ENCODE data around the gene KCNJ10.
"Not testable (repeated sequence)": the region's sequence is repeated elsewhere in the genome, so short reads cannot be mapped to it uniquely, and the experiment has no call there.

The KCNJ10 gene

GRCh38 chr1:160061369-160062229, 8.4 kb downstream of the KCNJ10 start:
- DNase-seq (ENCODE audit: low spot score), result no peak

- no peak for DNase-seq (ENCODE audit: low spot score)
Observed at GRCh38 chr1:160058087-160058486, 11.9 kb downstream of the KCNJ10 start.

GRCh38 chr1:160056648-160057169, 13.3 kb downstream of the KCNJ10 start:
- no peak for DNase-seq (ENCODE audit: low spot score)

GRCh38 chr1:160053548-160054365, 16.2 kb downstream of the KCNJ10 start:
- DNase-seq (ENCODE audit: low spot score), result no peak

- no peak for DNase-seq (ENCODE audit: low spot score)
Observed at GRCh38 chr1:160052936-160053335, 17.0 kb downstream of the KCNJ10 start.

GRCh38 chr1:160050619-160051018, 19.3 kb downstream of the KCNJ10 start:
- no peak for DNase-seq (ENCODE audit: low spot score)

- DNase-seq (ENCODE audit: low spot score), result not testable (repeated sequence)
Observed at GRCh38 chr1:160050182-160050581, 19.8 kb downstream of the KCNJ10 start.

- no peak for DNase-seq (ENCODE audit: low spot score)
Observed at GRCh38 chr1:160049101-160049500, 20.9 kb downstream of the KCNJ10 start.

- DNase-seq (ENCODE audit: low spot score), result no peak
Observed at GRCh38 chr1:160048335-160048734, 21.6 kb downstream of the KCNJ10 start.

GRCh38 chr1:160047111-160047991, 22.6 kb downstream of the KCNJ10 start:
- no peak for DNase-seq (ENCODE audit: low spot score)

GRCh38 chr1:160046494-160047110, 23.4 kb downstream of the KCNJ10 start:
- DNase-seq (ENCODE audit: low spot score), result peak; percentile 16

- DNase-seq (ENCODE audit: low spot score), result no peak
Observed at GRCh38 chr1:160045653-160046052, 24.3 kb downstream of the KCNJ10 start.

GRCh38 chr1:160043543-160043942, 26.4 kb downstream of the KCNJ10 start:
- DNase-seq (ENCODE audit: low spot score), result no peak

- DNase-seq (ENCODE audit: low spot score), result no peak
Observed at GRCh38 chr1:160040476-160040875, 29.5 kb downstream of the KCNJ10 start.

- peak; percentile 15 for DNase-seq (ENCODE audit: low spot score)
Observed at GRCh38 chr1:160032165-160032820, 37.7 kb downstream of the KCNJ10 start.

- peak; percentile 85 for DNase-seq (ENCODE audit: low spot score)
Observed at GRCh38 chr1:160031365-160032164, 38.4 kb downstream of the KCNJ10 start, which contains the start of gene PIGM. PIGM (minus strand) TSS chr1:160031990; CDS start chr1:160031739, 251 bp downstream.

GRCh38 chr1:160030657-160031364, 39.1 kb downstream of the KCNJ10 start:
- peak; percentile 10 for DNase-seq (ENCODE audit: low spot score)

- no peak for DNase-seq (ENCODE audit: low spot score)
Observed at GRCh38 chr1:160028426-160028825, 41.5 kb downstream of the KCNJ10 start.

- DNase-seq (ENCODE audit: low spot score), result no peak
Observed at GRCh38 chr1:160025314-160025713, 44.6 kb downstream of the KCNJ10 start.
